Left lung (tissue), 10 donors: ENCODE results near the gene KMT5B. TPM values are rescaled to one million over a fixed set of nuclear protein-coding genes. Genes with fewer than 3 reads are reported as not detected.
A peak's percentile ranks its signal among the peaks of the same experiment; 100 is the strongest.

Source experiments
- ATAC-seq: fragments of 200-7000 bp; cut with Tn5 transposase; one replicate; pipeline ENCODE4 v1.9.1; 2020; ENCODE audit warnings: moderate library complexity
- DNase-seq, 4 donors: peaks; one replicate each; pipeline ENCODE4 v3.0.0-alpha.2; 2013 to 2020
- H3K27ac ChIP-seq, 2 donors: fragments of 200-600 bp; sonication (generic) in 1 of 2; one replicate each; pipeline versions ENCODE4 v1.5.0 to v1.8.0; 2020 to 2021
- H3K27me3 ChIP-seq, 2 donors: fragments of 200-600 bp; sonication (generic) in 1 of 2; one replicate each; pipeline versions ENCODE4 v1.5.0 to v1.8.0; 2020 to 2021
- H3K36me3 ChIP-seq, 2 donors: fragments of 200-600 bp; sonication (generic) in 1 of 2; one replicate each; pipeline versions ENCODE4 v1.5.0 to v1.8.0; 2020 to 2021
- H3K4me1 ChIP-seq, 2 donors: fragments of 200-600 bp; one replicate each; pipeline ENCODE4 v1.8.0; 2021
- H3K4me3 ChIP-seq, 2 donors: fragments of 200-600 bp; sonication (generic) in 1 of 2; one replicate each; pipeline versions ENCODE4 v1.5.0 to v1.8.0; 2020 to 2021; ENCODE audit warnings: mild to moderate bottlenecking in 1 of 2
- H3K9me3 ChIP-seq, 2 donors: fragments of 200-600 bp; sonication (generic) in 1 of 2; one replicate each; pipeline versions ENCODE4 v1.5.0 to v1.8.0; 2020 to 2021
- intact Hi-C, 2 donors: fragments of 100-400 bp; cut with DNase I; formaldehyde crosslinking; loops; one replicate each; pipeline versions ENCODE4 v1.11.2 to v1.14.2; 2022
- polyA plus RNA-seq, 6 donors: library from polyadenylated mRNA; unstranded; fragments of 120-200 nt; gene quantifications; one replicate each; pipeline ENCODE4 v1.2.1, GENCODE V29; 2013; ENCODE audit not compliant: insufficient read length in 6 of 6
- total RNA-seq, 2 donors: library from RNA; stranded (reverse); fragmentation: NEBNext Ultra II Directional; extraction: Animal tissue kit (Norgen Biotek cat#: 25700); gene quantifications; one replicate each; pipeline ENCODE4 v1.2.1, GENCODE V29; 2021
- TF ChIP-seq, protein P1 (sequence below), 2 donors: fragments of 200-600 bp; sonication (generic) in 1 of 2; IDR thresholded peaks; one replicate each; pipeline versions ENCODE4 v1.5.0 to v1.8.0; 2021; ENCODE audit warnings: antibody characterized with exemption in 2 of 2
- donor health status: DM: no; HTN: yes; CAD: no.
- donor health status: DM: no; HTN: no; CAD: no.

KMT5B gene
- total and polyA plus RNA-seq, 8 donors, result 36.0 to 91.7 (median 86.4) TPM

- H3K27me3 ChIP-seq, result peaks cover 0 to 9% of the 10 kb centered on the region in 2 donors
- no peaks in the 10 kb centered on the region for H3K9me3 ChIP-seq
- TF ChIP-seq, protein P1, sequence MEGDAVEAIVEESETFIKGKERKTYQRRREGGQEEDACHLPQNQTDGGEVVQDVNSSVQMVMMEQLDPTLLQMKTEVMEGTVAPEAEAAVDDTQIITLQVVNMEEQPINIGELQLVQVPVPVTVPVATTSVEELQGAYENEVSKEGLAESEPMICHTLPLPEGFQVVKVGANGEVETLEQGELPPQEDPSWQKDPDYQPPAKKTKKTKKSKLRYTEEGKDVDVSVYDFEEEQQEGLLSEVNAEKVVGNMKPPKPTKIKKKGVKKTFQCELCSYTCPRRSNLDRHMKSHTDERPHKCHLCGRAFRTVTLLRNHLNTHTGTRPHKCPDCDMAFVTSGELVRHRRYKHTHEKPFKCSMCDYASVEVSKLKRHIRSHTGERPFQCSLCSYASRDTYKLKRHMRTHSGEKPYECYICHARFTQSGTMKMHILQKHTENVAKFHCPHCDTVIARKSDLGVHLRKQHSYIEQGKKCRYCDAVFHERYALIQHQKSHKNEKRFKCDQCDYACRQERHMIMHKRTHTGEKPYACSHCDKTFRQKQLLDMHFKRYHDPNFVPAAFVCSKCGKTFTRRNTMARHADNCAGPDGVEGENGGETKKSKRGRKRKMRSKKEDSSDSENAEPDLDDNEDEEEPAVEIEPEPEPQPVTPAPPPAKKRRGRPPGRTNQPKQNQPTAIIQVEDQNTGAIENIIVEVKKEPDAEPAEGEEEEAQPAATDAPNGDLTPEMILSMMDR (IDR thresholded peaks at IDR 0.05), result no peak
- DNase-seq (no peak), ATAC-seq (no peak)
- peaks cover 15 to 45% of the 10 kb centered on the region in 2 donors for H3K4me1 ChIP-seq
- H3K4me3 ChIP-seq, result no peak overlapping the region
- intact Hi-C loops, result no loop called here
- peak overlapping the region in 1 of 2 donors; percentile 11 for H3K27ac ChIP-seq
- no peaks in the 10 kb centered on the region for H3K36me3 ChIP-seq
Observed at GRCh38 chr11:68125164-68125563, 87.9 kb downstream of the KMT5B start.

DNA sequence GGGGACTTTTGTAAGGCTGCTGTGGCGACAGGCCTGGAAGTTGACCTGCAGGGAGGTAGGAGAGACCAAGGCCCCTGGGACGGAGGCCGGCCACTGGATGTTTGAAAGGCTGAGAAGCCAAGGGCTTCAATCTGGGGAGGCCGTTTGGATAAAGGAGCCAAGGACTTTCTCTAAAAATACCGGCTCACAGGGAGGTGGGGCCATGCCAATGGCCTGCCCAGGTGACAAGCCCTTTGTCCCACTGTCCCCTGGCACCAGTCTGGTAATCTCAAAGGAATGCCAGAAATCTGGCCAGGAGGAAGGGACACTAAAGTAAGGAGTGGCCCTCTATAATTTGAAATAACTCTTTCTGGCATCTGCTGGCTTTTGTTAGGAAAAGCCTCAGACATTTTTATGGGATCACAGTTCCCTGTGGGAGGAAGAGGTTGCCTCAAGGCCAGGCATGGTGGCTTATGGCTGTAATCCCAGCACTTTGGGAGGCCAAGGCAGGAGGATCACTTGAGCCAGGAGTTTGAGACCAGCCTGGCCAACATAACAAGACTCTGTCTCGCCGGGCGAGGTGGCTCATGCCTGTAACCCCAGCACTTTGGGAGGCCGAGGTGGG is 90.1 kb downstream of the KMT5B start:
- Histone ChIP-seq H3K27ac (peak overlapping the region; percentile 65 to 70), H3K4me1 (peaks cover 13 to 51% of the 10 kb centered on the region in 2 donors), H3K9me3 (no peaks in the 10 kb centered on the region), H3K27me3 (peaks cover 0 to 2% of the 10 kb centered on the region in 2 donors), H3K4me3 (no peak overlapping the region), H3K36me3 (no peaks in the 10 kb centered on the region)
- peak; percentile 17 for ATAC-seq
- intact Hi-C loops, result no loop called here
- peak in 2 of 4 donors; percentile 55 to 78 for DNase-seq
- TF ChIP-seq, protein P1 (IDR thresholded peaks at IDR 0.05), result no peak

DNA sequence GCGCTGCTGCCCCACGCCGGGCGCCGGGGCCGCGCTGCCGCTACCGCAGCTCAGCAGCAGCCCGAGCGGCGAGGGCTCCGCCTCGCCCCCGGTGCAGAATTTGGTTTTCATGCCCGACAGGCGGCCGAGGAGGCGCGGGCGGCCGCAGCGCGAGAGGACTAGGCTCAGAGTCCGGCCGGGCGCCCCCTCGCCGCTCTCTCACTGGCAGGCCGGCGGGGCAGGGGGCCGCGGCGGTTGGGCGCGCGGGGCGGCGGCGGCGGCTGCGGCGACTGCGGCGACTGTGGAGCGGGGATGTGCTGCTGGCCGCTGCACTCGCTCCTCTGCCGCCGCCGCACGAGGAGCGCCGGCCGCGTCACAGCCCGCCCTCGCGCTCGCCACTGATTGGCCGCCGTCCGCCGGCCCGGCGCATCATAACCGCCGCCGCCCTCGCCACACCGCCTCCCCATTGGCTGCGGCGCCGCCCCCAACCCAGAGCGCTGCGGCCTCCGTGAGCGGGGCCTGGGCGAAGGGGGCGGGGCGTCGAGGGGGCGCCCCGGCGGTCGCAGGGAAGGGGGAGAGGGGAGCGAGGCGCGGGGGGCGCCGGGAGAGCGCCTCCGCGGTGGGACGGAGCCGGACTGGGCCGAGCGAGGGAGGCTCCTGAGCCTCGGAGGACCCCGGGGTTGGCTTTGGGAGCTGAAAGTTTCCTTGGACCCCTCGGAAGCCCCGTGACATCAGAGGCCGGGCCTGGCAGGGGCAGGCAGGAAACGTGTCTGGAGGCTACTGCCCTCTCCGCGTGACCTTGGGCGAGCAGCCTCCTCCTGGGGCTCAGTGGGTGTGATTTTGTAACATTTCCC is 91.8 kb downstream of the KMT5B start, which contains the start of gene CHKA:
TSS of gene CHKA (minus strand) at position 322 of the 833 bp plus-strand sequence. CDS start at position 111, 211 bp downstream.
- Histone ChIP-seq H3K4me3 (peak within 1 kb of the TSS; percentile 46 to 53), H3K9me3 (no peaks in the 10 kb centered on the region), H3K4me1 (peaks cover 16 to 51% of the 10 kb centered on the region in 2 donors), H3K36me3 (no peaks in the 10 kb centered on the region), H3K27ac (peak within 1 kb of the TSS; percentile 95 to 98), H3K27me3 (no peaks in the 10 kb centered on the region)
- TF ChIP-seq, protein P1 (IDR thresholded peaks at IDR 0.05), result no peak
- intact Hi-C loops, result no loop called here
- DNase-seq (peak; percentile 91 to 97 (median 95)), ATAC-seq (peak; percentile 92)

DNA sequence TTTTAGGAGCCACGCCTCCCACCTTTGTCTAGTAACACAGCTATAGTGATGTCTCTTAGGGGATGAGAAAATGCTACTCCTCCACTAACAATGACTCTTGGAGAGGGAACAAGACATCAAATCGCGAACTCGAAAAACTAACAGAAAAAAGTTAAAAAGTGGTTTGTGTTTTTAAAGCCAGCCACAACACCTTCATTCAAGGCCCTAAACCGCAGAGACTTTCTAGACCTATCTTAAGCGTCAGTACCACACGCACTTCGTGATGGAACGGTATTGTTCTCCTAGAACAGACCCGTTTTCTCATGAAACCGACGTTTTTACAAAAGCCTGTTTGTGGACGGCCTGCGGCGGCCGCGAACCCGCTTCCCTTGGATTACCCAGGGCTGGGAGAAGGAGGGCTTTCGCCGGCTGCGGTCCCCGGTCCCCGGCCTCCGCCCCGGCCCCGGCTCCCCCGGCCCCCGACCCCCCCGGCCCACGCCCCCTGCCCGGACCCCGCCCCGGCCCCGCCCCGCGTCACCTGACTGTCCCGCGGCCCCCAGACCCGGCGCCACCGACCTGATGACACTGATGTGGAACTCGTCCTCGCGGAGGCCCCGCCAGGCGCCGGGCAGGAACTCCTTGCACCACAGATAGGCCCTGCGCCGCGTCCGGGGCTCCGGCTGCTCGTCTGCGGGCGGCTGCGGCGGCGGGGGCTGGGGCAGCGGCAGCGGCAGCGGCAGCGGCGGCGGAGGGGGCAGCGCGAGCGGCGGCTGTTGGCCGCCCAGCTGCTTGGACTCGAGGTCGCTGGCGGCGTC is 92.6 kb downstream of the KMT5B start:
- Histone ChIP-seq H3K27ac (peak overlapping the region; percentile 95 to 98), H3K27me3 (no peaks in the 10 kb centered on the region), H3K9me3 (no peaks in the 10 kb centered on the region), H3K4me3 (peak overlapping the region; percentile 41 to 53), H3K4me1 (peaks cover 16 to 49% of the 10 kb centered on the region in 2 donors), H3K36me3 (no peaks in the 10 kb centered on the region)
- TF ChIP-seq, protein P1 (IDR thresholded peaks at IDR 0.05), result no peak
- intact Hi-C loops, result no loop called here
- peak in 3 of 4 donors; percentile 62 to 93 (median 70) for DNase-seq
- peak; percentile 2 for ATAC-seq
